OCI-LY3 (cell line): Measurements from ENCODE around the gene SAMSN1.

Experiments
- EZH2phosphoT487 ChIP-seq: fragments of 200-600 bp; shearing (Covaris generic); IDR thresholded peaks from 2 replicates; pipeline ENCODE4 v1.6.1; 2018; ENCODE audit warnings: antibody characterized with exemption, mixed run types, low read depth
- TF ChIP-seq, protein P1 (sequence below): fragments of 200-600, 300-600 bp; sonication (generic); IDR thresholded peaks from 2 replicates; pipeline ENCODE4 v1.5.1; 2014; ENCODE audit warnings: antibody characterized with exemption, low read length, low read depth

DNA sequence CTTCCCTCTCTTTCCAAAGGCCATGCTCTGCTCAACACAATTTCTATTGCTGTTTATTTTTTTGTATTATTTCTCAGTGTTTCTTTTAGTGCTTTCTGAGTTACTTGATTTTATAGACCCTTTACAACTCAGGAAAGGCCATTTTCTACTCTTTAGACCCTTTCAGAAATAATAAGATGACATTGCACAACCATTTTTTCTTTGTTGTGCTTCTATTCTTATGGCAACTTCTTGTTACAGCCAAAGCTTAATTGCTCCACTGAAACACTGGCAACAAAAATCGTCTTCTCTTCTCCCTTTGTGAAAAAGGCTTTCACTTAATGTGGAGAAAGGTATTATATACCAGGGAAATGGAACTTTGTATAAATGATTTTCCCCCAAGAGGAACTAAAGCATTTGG is 39.0 kb upstream of the SAMSN1 start:
- TF ChIP-seq, protein P1, sequence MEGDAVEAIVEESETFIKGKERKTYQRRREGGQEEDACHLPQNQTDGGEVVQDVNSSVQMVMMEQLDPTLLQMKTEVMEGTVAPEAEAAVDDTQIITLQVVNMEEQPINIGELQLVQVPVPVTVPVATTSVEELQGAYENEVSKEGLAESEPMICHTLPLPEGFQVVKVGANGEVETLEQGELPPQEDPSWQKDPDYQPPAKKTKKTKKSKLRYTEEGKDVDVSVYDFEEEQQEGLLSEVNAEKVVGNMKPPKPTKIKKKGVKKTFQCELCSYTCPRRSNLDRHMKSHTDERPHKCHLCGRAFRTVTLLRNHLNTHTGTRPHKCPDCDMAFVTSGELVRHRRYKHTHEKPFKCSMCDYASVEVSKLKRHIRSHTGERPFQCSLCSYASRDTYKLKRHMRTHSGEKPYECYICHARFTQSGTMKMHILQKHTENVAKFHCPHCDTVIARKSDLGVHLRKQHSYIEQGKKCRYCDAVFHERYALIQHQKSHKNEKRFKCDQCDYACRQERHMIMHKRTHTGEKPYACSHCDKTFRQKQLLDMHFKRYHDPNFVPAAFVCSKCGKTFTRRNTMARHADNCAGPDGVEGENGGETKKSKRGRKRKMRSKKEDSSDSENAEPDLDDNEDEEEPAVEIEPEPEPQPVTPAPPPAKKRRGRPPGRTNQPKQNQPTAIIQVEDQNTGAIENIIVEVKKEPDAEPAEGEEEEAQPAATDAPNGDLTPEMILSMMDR, result no peak
- no peak for TF ChIP-seq EZH2phosphoT487
